ENCODE results near the gene SCYL2. TPM values are rescaled to one million over a fixed set of nuclear protein-coding genes. Genes with fewer than 3 reads are reported as not detected.

Gene SCYL2
- polyA plus RNA-seq, 3 donors, result 16.5 to 25.5 (median 20.4) TPM

DNA sequence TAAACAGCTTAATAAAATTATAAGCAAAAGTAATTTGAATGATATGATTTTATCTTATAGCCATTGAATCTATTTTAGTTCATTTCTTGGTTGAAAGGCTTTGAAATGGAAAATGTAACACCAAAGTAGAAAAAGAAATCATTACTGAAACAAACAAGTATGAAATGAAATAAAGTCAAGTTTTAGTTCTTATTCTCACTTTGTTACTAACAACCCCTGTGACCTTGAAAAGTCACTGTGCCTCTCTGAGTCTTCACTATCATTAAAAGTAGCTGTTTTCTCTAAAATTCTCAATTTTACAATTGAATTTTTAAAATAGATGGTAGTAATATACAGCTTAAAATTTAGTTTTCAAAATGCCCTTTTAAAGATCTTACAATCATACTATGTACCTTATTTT, 57.5 kb downstream of the SCYL2 start:
- Histone ChIP-seq H3K9ac (ENCODE audit: insufficient read depth, low read length, poor library complexity, severe bottlenecking) (no peak overlapping the region), H3K4me3 (replicated peaks in 1 of 3; ENCODE audit: low read depth in 2 of 3, low read length in 3 of 3) (no peak overlapping the region), H2AFZ (ENCODE audit: insufficient read depth, low read depth, low read length, poor library complexity, severe bottlenecking) (no peak overlapping the region), H3K27me3 (ENCODE audit: control insufficient read depth in 2 of 2, insufficient read depth in 2 of 2, low read length in 2 of 2) (no peaks in the 10 kb centered on the region), H3K27ac (ENCODE audit: low read depth in 1 of 2, low read length in 2 of 2) (no peak overlapping the region), H3K4me1 (ENCODE audit: control insufficient read depth in 1 of 2, insufficient read depth in 2 of 2, low read length in 2 of 2) (peaks cover 8 to 9% of the 10 kb centered on the region in 2 donors), H3K4me2 (replicated peaks; ENCODE audit: extremely low read depth, low read length, poor library complexity, severe bottlenecking) (no peak overlapping the region), H3K79me2 (ENCODE audit: insufficient read depth, low read length) (no peaks in the 10 kb centered on the region), H4K20me1 (ENCODE audit: insufficient read depth, low read length) (no peaks in the 10 kb centered on the region), H3K9me3 (replicated peaks in 1 of 2; ENCODE audit: control insufficient read depth in 1 of 2, insufficient read depth in 1 of 2, low read length in 2 of 2) (no peaks in the 10 kb centered on the region), H3K36me3 (replicated peaks in 1 of 2; ENCODE audit: control insufficient read depth in 1 of 2, insufficient read depth in 2 of 2, low read length in 2 of 2) (peaks cover 41 to 74% of the 10 kb centered on the region in 2 donors)
- peaks cover 11% of the 10 kb centered on the region for H3K4me1 Mint-ChIP-seq
- H3K27ac Mint-ChIP-seq, result no peak overlapping the region
- DNase-seq, result no peak
- peaks cover 49 to 56% of the 10 kb centered on the region in 2 donors for H3K36me3 Mint-ChIP-seq
- TF ChIP-seq, protein P1, sequence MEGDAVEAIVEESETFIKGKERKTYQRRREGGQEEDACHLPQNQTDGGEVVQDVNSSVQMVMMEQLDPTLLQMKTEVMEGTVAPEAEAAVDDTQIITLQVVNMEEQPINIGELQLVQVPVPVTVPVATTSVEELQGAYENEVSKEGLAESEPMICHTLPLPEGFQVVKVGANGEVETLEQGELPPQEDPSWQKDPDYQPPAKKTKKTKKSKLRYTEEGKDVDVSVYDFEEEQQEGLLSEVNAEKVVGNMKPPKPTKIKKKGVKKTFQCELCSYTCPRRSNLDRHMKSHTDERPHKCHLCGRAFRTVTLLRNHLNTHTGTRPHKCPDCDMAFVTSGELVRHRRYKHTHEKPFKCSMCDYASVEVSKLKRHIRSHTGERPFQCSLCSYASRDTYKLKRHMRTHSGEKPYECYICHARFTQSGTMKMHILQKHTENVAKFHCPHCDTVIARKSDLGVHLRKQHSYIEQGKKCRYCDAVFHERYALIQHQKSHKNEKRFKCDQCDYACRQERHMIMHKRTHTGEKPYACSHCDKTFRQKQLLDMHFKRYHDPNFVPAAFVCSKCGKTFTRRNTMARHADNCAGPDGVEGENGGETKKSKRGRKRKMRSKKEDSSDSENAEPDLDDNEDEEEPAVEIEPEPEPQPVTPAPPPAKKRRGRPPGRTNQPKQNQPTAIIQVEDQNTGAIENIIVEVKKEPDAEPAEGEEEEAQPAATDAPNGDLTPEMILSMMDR (IDR thresholded peaks at IDR 0.05), result no peak
- intact Hi-C loops (cut with micrococcal nuclease), result no loop called here
- no peak overlapping the region for H3K4me3 Mint-ChIP-seq
- peaks cover 0 to 2% (median 0%) of the 10 kb centered on the region in 3 donors for H3K27me3 Mint-ChIP-seq (ENCODE audit: low read depth in 3 of 3)
- no peaks in the 10 kb centered on the region for H3K9me3 Mint-ChIP-seq

DNA sequence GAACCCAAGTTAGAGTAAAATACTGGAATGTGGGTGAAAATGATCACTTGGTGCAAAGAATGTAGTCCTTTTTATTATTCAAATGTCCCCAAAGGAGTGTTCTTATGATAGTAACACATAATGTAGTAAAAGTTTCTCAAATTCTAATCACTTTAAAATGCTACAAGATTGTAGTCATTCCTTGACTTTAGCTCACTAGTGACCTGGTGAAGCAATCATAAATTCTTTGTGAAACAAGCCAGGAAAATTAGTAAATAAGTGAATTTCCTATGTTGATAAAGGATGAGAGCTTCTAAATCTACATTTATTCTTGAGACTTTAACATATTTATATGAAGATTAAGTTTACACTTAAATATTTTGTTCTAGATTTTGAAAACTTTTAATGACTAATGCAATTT, 59.2 kb downstream of the SCYL2 start:
- peaks cover 53 to 90% of the 10 kb centered on the region in 2 donors for H3K36me3 ChIP-seq (replicated peaks in 1 of 2; ENCODE audit: control insufficient read depth in 1 of 2, insufficient read depth in 2 of 2, low read length in 2 of 2)
- H3K4me3 ChIP-seq (replicated peaks in 1 of 3; ENCODE audit: low read depth in 2 of 3, low read length in 3 of 3), result no peak overlapping the region
- no peaks in the 10 kb centered on the region for H3K79me2 ChIP-seq (ENCODE audit: insufficient read depth, low read length)
- no peak overlapping the region for H3K27ac ChIP-seq (ENCODE audit: low read depth in 1 of 2, low read length in 2 of 2)
- H3K9ac ChIP-seq (ENCODE audit: insufficient read depth, low read length, poor library complexity, severe bottlenecking), result no peak overlapping the region
- peaks cover 61 to 70% of the 10 kb centered on the region in 2 donors for H3K36me3 Mint-ChIP-seq
- no peaks in the 10 kb centered on the region for H3K4me1 Mint-ChIP-seq
- H3K27me3 ChIP-seq (ENCODE audit: control insufficient read depth in 2 of 2, insufficient read depth in 2 of 2, low read length in 2 of 2), result no peaks in the 10 kb centered on the region
- H3K9me3 Mint-ChIP-seq, result no peaks in the 10 kb centered on the region
- H3K4me2 ChIP-seq (replicated peaks; ENCODE audit: extremely low read depth, low read length, poor library complexity, severe bottlenecking), result no peak overlapping the region
- no peak overlapping the region for H3K27ac Mint-ChIP-seq
- H2AFZ ChIP-seq (ENCODE audit: insufficient read depth, low read depth, low read length, poor library complexity, severe bottlenecking), result no peak overlapping the region
- H3K4me3 Mint-ChIP-seq, result no peak overlapping the region
- H4K20me1 ChIP-seq (ENCODE audit: insufficient read depth, low read length), result no peaks in the 10 kb centered on the region
- no peaks in the 10 kb centered on the region for H3K4me1 ChIP-seq (ENCODE audit: control insufficient read depth in 1 of 2, insufficient read depth in 2 of 2, low read length in 2 of 2)
- no peak for DNase-seq
- no peaks in the 10 kb centered on the region for H3K9me3 ChIP-seq (replicated peaks in 1 of 2; ENCODE audit: control insufficient read depth in 1 of 2, insufficient read depth in 1 of 2, low read length in 2 of 2)
- intact Hi-C loops (cut with micrococcal nuclease), result no loop called here
- TF ChIP-seq, protein P1 (IDR thresholded peaks at IDR 0.05), result no peak
- H3K27me3 Mint-ChIP-seq (ENCODE audit: low read depth in 3 of 3), result peaks cover 0 to 2% (median 0%) of the 10 kb centered on the region in 3 donors
